GM18951 (cell line): Measurements from ENCODE around the gene CUL5.
A peak's percentile ranks its signal among the peaks of the same experiment; 100 is the strongest.
"Not testable (repeated sequence)": the region's sequence is repeated elsewhere in the genome, so short reads cannot be mapped to it uniquely, and the experiment has no call there.

Experiments
- POLR2A ChIP-seq: IDR thresholded peaks from 4 replicates; pipeline ENCODE4 v1.6.1; 2011; ENCODE audit warnings: mild to moderate bottlenecking; ENCODE audit not compliant: insufficient read length, insufficient read depth; ENCODE audit errors: extremely low read depth
- in situ Hi-C: fragments of 300-500 bp; cut with MboI; formaldehyde crosslinking; loops from one replicate; pipeline ENCODE4 v1.12.0; 2022; ENCODE audit warnings: low sequenced_read_pairs, mixed read lengths, inconsistent platforms; ENCODE audit not compliant: unreplicated experiment

CUL5 gene

GRCh38 chr11:108101090-108101775, 92.5 kb downstream of the CUL5 start:
- no peak for TF ChIP-seq POLR2A
- in situ Hi-C loops, result no loop called here

GRCh38 chr11:108111126-108111525, 102.4 kb downstream of the CUL5 start:
- no peak for TF ChIP-seq POLR2A
- in situ Hi-C loops, result no loop called here

- in situ Hi-C loops, result no loop called here
Measured at GRCh38 chr11:108112057-108112456, 103.4 kb downstream of the CUL5 start.

GRCh38 chr11:108115500-108116140, 106.9 kb downstream of the CUL5 start:
- in situ Hi-C loops, result no loop called here
- no peak for TF ChIP-seq POLR2A

More at GRCh38 chr11:108112057-108112456, 103.4 kb downstream of the CUL5 start:
- no peak for TF ChIP-seq POLR2A

GRCh38 chr11:108117746-108118371, 109.2 kb downstream of the CUL5 start:
- no peak for TF ChIP-seq POLR2A
- in situ Hi-C loops, result no loop called here

GRCh38 chr11:108120936-108121273, 112.2 kb downstream of the CUL5 start:
- in situ Hi-C loops, result not testable (repeated sequence)

GRCh38 chr11:108121274-108122155, 112.8 kb downstream of the CUL5 start, which contains the start of gene ACAT1:
TSS of gene ACAT1 (plus strand) at chr11:108121567. CDS start at chr11:108121607, 40 bp downstream.
- in situ Hi-C loops, result no loop called here
- TF ChIP-seq POLR2A, result peak; percentile 86

- no peak for TF ChIP-seq POLR2A
Measured at GRCh38 chr11:108122166-108122628, 113.5 kb downstream of the CUL5 start.

GRCh38 chr11:108125096-108125495, 116.4 kb downstream of the CUL5 start:
- in situ Hi-C loops, result loop anchor here (25.0 kb wide), 1 partner anchor 537 kb away; the partner anchor contains the start of gene DDX10
- TF ChIP-seq POLR2A, result no peak

More at GRCh38 chr11:108122166-108122628, 113.5 kb downstream of the CUL5 start:
- in situ Hi-C loops, result no loop called here

GRCh38 chr11:108128772-108129171, 120.1 kb downstream of the CUL5 start:
- in situ Hi-C loops, result loop anchor here (25.0 kb wide), 1 partner anchor 534 kb away; the partner anchor contains the start of gene DDX10
- TF ChIP-seq POLR2A, result no peak

- in situ Hi-C loops, result loop anchor here (25.0 kb wide), 1 partner anchor 530 kb away; the partner anchor contains the start of gene DDX10
- TF ChIP-seq POLR2A, result no peak
Measured at GRCh38 chr11:108131993-108132392, 123.3 kb downstream of the CUL5 start.

GRCh38 chr11:108132993-108133538, 124.4 kb downstream of the CUL5 start:
- in situ Hi-C loops, result loop anchor here (25.0 kb wide), 1 partner anchor 529 kb away; the partner anchor contains the start of gene DDX10

- in situ Hi-C loops, result loop anchor here (25.0 kb wide), 1 partner anchor 526 kb away; the partner anchor contains the start of gene DDX10
- TF ChIP-seq POLR2A, result no peak
Measured at GRCh38 chr11:108135845-108136544, 127.3 kb downstream of the CUL5 start.
